Measurements from ENCODE around the gene GPR146. TPM values are rescaled to one million over a fixed set of nuclear protein-coding genes. Genes with fewer than 3 reads are reported as not detected.

GPR146 gene
- total RNA-seq, 1 donor from 2014 or later: 8.7 TPM

GRCh38 chr7:1076184-1077072, 32.1 kb downstream of the GPR146 start:
- DNase-seq (ENCODE audit: low spot score): no peak

GRCh38 chr7:1078519-1078918, 34.2 kb downstream of the GPR146 start:
- no peak for DNase-seq (ENCODE audit: low spot score)

GRCh38 chr7:1078985-1079384, 34.6 kb downstream of the GPR146 start:
- DNase-seq (ENCODE audit: low spot score): no peak

GRCh38 chr7:1079546-1079945, 35.2 kb downstream of the GPR146 start:
- no peak for DNase-seq (ENCODE audit: low spot score)

GRCh38 chr7:1080252-1080920, 36.0 kb downstream of the GPR146 start:
- DNase-seq (ENCODE audit: low spot score): no peak

- DNase-seq (ENCODE audit: low spot score): no peak
Observed at GRCh38 chr7:1080921-1081255, 36.5 kb downstream of the GPR146 start.

GRCh38 chr7:1081336-1081735, 37.0 kb downstream of the GPR146 start:
- DNase-seq (ENCODE audit: low spot score): no peak

- no peak for DNase-seq (ENCODE audit: low spot score)
Observed at GRCh38 chr7:1081931-1082401, 37.6 kb downstream of the GPR146 start.

- DNase-seq (ENCODE audit: low spot score): no peak
Observed at GRCh38 chr7:1083729-1084657, 39.6 kb downstream of the GPR146 start.

GRCh38 chr7:1085266-1085665, 40.9 kb downstream of the GPR146 start:
- DNase-seq (ENCODE audit: low spot score): no peak

- no peak for DNase-seq (ENCODE audit: low spot score)
Observed at GRCh38 chr7:1085910-1086421, 41.6 kb downstream of the GPR146 start.

GRCh38 chr7:1086588-1087464, 42.5 kb downstream of the GPR146 start:
- DNase-seq (ENCODE audit: low spot score): peak; percentile 78

GRCh38 chr7:1087465-1087814, 43.1 kb downstream of the GPR146 start:
- no peak for DNase-seq (ENCODE audit: low spot score)

GRCh38 chr7:1087952-1088920, 43.9 kb downstream of the GPR146 start, which contains the start of gene GPER1:
Gene GPER1, plus strand, starts transcription at chr7:1088113. Its CDS starts 3,616 bp downstream, at chr7:1091729.
- DNase-seq (ENCODE audit: low spot score): peak; percentile 62

- DNase-seq (ENCODE audit: low spot score): no peak
Observed at GRCh38 chr7:1090236-1090635, 45.9 kb downstream of the GPR146 start.

GRCh38 chr7:1090686-1091643, 46.6 kb downstream of the GPR146 start:
- DNase-seq (ENCODE audit: low spot score): no peak

- no peak for DNase-seq (ENCODE audit: low spot score)
Observed at GRCh38 chr7:1091644-1092027, 47.3 kb downstream of the GPR146 start.

- DNase-seq (ENCODE audit: low spot score): no peak
Observed at GRCh38 chr7:1092161-1092632, 47.9 kb downstream of the GPR146 start.

Measured in ureter (tissue), 1 donor.